H54 (cell line): ENCODE data around the gene CHMP1B.

Source experiments
- DNase-seq: peaks from one replicate; pipeline ENCODE4 v3.0.0; 2011; ENCODE audit warnings: low spot score, mixed read lengths; ENCODE audit not compliant: insufficient read length
- FAIRE-seq: peaks from 3 replicates; lab custom pipeline; 2011; peaks lifted over from hg19 to GRCh38; lab: Jason Lieb, UNC
- POLR2A ChIP-seq: IDR thresholded peaks from 2 replicates; pipeline ENCODE4 v1.6.1; 2011; ENCODE audit warnings: low read depth, mild to moderate bottlenecking, low read length

Gene CHMP1B

DNA sequence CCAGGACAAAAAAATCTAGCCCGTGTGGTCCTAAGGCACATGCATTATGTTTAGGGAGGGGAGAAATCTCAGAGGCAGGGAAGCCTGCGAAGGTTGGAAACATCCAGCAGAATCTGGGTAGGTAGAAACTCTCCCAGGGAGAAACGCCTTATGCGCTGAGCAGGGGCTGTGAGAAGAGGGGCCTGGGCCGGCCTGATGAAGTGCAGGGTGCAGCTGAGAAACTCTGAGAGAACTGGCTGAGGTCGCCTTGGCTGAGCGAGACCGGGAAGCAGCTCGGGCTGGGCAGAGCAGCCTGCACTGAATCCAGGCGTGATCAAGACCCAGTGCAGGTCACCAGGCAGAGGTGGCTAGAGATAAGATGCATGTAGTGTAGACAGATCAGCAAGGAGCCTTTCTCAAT, 15.1 kb downstream of the CHMP1B start:
- no peak for TF ChIP-seq POLR2A
- DNase-seq (no peak), FAIRE-seq (no peak)

GRCh38 chr18:11866764-11867163, 15.6 kb downstream of the CHMP1B start:
- no peak for FAIRE-seq
- DNase-seq: no peak
- no peak for TF ChIP-seq POLR2A

DNA sequence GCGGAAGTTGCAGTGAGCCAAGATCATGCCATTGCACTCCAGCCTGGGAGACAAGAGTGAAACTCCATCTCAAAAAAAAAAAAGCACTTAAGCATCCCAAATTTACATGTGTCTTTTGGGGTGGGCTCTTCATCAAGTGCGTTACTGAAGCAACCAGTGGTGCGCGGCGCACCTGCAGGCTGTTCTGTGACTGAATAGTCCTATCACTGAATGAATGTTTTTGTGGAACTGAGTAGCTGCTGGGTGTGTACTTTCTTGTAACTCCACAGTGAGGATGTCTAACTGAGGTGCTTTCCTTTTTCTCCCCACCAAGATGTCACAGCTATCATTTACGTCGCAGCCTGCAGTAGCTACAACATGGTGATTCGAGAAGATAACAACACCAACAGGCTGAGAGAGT, 17.0 kb downstream of the CHMP1B start:
- DNase-seq: no peak
- FAIRE-seq: no peak
- no peak for TF ChIP-seq POLR2A

DNA sequence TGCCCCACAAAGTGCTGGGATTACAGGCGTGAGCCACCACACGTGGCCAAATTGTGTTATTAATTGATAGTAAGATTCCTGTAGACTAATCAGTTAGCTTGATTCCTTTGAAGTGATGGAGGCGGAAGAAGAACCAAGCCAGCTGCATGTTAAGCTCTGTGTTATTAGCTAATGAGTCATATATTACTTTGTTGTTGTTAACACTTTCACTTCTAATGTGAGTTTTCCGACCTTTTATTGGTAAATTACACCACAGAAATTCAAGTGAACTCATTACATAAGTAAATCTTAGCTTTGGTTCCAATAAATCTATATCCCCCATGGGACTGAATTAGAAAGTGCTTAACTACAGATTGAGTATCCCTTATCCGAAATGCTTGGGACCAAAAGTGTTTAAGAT, 20.3 kb downstream of the CHMP1B start:
- no peak for TF ChIP-seq POLR2A
- DNase-seq (no peak), FAIRE-seq (no peak)

DNA sequence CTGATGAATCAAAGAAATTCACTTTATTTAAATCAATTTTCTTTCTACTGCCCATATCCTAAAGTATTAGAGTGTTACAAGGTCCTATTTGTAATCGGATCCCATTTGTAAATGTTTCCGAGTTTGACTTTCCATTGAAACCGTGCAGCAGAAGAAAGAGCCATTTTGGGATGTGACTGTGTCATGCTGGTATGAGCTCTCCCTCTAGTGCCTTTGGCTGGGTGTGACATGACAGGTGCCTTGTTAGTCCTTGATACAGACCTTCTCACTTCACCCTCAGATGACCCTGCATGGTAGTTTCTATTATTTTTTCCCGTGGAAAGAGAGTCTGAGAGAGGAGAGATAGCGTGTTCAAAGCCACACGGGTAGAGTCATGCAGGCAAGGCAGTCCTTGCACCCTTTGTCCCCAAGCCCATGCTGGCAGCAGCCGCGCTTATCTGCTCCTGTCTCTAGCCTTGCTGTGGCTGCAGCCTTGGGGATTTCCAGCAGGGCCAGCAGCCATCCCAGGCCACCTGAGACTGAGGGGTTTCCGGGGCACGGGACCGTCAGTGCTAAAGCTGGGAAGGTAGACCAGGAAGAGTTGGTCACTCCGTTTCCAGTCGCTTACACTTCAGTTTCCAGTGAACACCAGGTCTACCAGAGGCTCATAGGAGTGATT, 21.4 kb downstream of the CHMP1B start:
- TF ChIP-seq POLR2A: no peak
- FAIRE-seq (peak; percentile 90), DNase-seq (no peak)

- no peak for TF ChIP-seq POLR2A
- FAIRE-seq (no peak), DNase-seq (no peak)
These were observed 22.6 kb downstream of the CHMP1B start for GRCh38 chr18:11873670-11874340.

GRCh38 chr18:11874676-11875075, 23.5 kb downstream of the CHMP1B start:
- no peak for TF ChIP-seq POLR2A
- DNase-seq (no peak), FAIRE-seq (no peak)

GRCh38 chr18:11877497-11878135, 26.4 kb downstream of the CHMP1B start:
- no peak for DNase-seq
- no peak for FAIRE-seq
- no peak for TF ChIP-seq POLR2A

DNA sequence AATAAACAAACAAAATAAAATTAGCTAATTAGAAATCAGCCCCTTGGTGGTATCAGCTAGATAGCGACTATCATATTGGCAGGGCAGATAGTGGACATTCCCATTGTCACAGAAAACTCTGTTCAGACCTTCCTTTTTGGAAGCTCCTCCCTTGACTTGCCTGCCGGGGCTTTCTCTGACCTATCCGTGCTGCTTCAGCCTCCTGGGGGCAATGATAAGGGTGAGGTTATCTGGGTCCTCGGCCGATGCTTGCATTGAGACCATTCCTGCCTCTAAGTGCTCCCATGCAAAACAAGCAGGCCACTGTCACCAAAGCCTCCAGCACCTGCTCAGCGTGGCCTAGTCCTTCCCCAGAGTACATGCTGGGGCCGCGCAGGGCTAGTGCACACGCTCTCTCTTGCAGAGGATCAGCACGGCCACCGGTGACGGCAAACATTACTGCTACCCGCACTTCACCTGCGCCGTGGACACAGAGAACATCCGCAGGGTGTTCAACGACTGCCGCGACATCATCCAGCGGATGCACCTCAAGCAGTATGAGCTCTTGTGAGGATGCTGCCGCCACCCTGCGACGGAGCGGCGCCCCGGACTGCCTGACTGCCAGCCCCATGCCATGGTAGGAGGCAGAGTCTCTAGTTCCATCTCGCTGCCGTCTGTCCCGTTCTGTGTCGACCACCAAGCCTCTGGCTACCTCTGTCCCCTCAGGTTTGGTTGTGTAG, 29.5 kb downstream of the CHMP1B start:
- no peak for TF ChIP-seq POLR2A
- FAIRE-seq: no peak
- DNase-seq: no peak

- DNase-seq: no peak
- TF ChIP-seq POLR2A: no peak
- FAIRE-seq: no peak
These were observed 31.4 kb downstream of the CHMP1B start for GRCh38 chr18:11882636-11883035.

- TF ChIP-seq POLR2A: no peak
- FAIRE-seq (no peak), DNase-seq (no peak)
These were observed 31.9 kb downstream of the CHMP1B start for GRCh38 chr18:11883153-11883552.

GRCh38 chr18:11884396-11885030, 33.3 kb downstream of the CHMP1B start:
- FAIRE-seq (no peak), DNase-seq (no peak)
- no peak for TF ChIP-seq POLR2A

GRCh38 chr18:11885278-11885947, 34.2 kb downstream of the CHMP1B start:
- no peak for FAIRE-seq
- no peak for TF ChIP-seq POLR2A
- no peak for DNase-seq

- no peak for TF ChIP-seq POLR2A
- FAIRE-seq: no peak
- DNase-seq: no peak
These were observed 35.4 kb downstream of the CHMP1B start for GRCh38 chr18:11886577-11887110.
